ENCODE measurements around the gene LBH. TPM values are rescaled to one million over a fixed set of nuclear protein-coding genes. Genes with fewer than 3 reads are reported as not detected.

The LBH gene
- total and polyA plus RNA-seq, 4 donors: 22.9 to 133 (median 81.3) TPM

GRCh38 chr2:30273574-30273929 lies 42.2 kb downstream of the LBH start:
- Histone ChIP-seq H3K4me3 (no peak overlapping the region), H3K27ac (ENCODE audit: low read depth in 1 of 2, low read length in 1 of 2) (no peak overlapping the region), H3K27me3 (ENCODE audit: control insufficient read depth in 3 of 3, insufficient read depth in 3 of 3, low read length in 2 of 3) (no peaks in the 10 kb centered on the region), H3K4me1 (ENCODE audit: control insufficient read depth in 5 of 5, insufficient read depth in 5 of 5, low read length in 5 of 5) (peaks cover 0 to 17% (median 7%) of the 10 kb centered on the region in 5 donors), H3K36me3 (ENCODE audit: control insufficient read depth in 4 of 4, insufficient read depth in 4 of 4, low read length in 4 of 4) (no peaks in the 10 kb centered on the region), H3K9me3 (ENCODE audit: control insufficient read depth in 4 of 4, insufficient read depth in 3 of 4, low read length in 3 of 4) (no peaks in the 10 kb centered on the region), H3K9ac (ENCODE audit: insufficient read depth in 1 of 2, low read length in 2 of 2) (no peak overlapping the region)
- no peak for TF ChIP-seq CTCF (IDR thresholded peaks at IDR 0.05; ENCODE audit: control extremely low read depth, extremely low read depth)
- DNase-seq (no peak), ATAC-seq (ENCODE audit: insufficient read depth, low FRiP score) (no peak)
- 87 to 95% methylated on average over 3 of the region's 3 CpGs for WGBS, 2 donors

- Histone ChIP-seq H3K27me3 (ENCODE audit: control insufficient read depth in 3 of 3, insufficient read depth in 3 of 3, low read length in 2 of 3) (no peaks in the 10 kb centered on the region), H3K4me1 (ENCODE audit: control insufficient read depth in 5 of 5, insufficient read depth in 5 of 5, low read length in 5 of 5) (peaks cover 0 to 17% (median 7%) of the 10 kb centered on the region in 5 donors), H3K36me3 (ENCODE audit: control insufficient read depth in 4 of 4, insufficient read depth in 4 of 4, low read length in 4 of 4) (no peaks in the 10 kb centered on the region), H3K9ac (ENCODE audit: insufficient read depth in 1 of 2, low read length in 2 of 2) (no peak overlapping the region), H3K9me3 (ENCODE audit: control insufficient read depth in 4 of 4, insufficient read depth in 3 of 4, low read length in 3 of 4) (no peaks in the 10 kb centered on the region), H3K4me3 (no peak overlapping the region), H3K27ac (ENCODE audit: low read depth in 1 of 2, low read length in 1 of 2) (no peak overlapping the region)
- TF ChIP-seq CTCF (IDR thresholded peaks at IDR 0.05; ENCODE audit: control extremely low read depth, extremely low read depth): no peak
- WGBS, 2 donors: 91% methylated on average over 3 of the region's 3 CpGs
- no peak for ATAC-seq (ENCODE audit: insufficient read depth, low FRiP score)
- no peak for DNase-seq
Measured at GRCh38 chr2:30275256-30275655, 43.9 kb downstream of the LBH start.

- ATAC-seq (ENCODE audit: insufficient read depth, low FRiP score): no peak
- WGBS, 2 donors: 67 to 84% methylated on average over 4 of the region's 4 CpGs
Measured at GRCh38 chr2:30276455-30276911, 45.1 kb downstream of the LBH start.

More at GRCh38 chr2:30276455-30276911, 45.1 kb downstream of the LBH start:
- Histone ChIP-seq H3K9me3 (ENCODE audit: control insufficient read depth in 4 of 4, insufficient read depth in 3 of 4, low read length in 3 of 4) (no peaks in the 10 kb centered on the region), H3K4me1 (ENCODE audit: control insufficient read depth in 5 of 5, insufficient read depth in 5 of 5, low read length in 5 of 5) (peaks cover 0 to 17% (median 7%) of the 10 kb centered on the region in 5 donors), H3K4me3 (no peak overlapping the region), H3K27ac (ENCODE audit: low read depth in 1 of 2, low read length in 1 of 2) (no peak overlapping the region), H3K27me3 (ENCODE audit: control insufficient read depth in 3 of 3, insufficient read depth in 3 of 3, low read length in 2 of 3) (no peaks in the 10 kb centered on the region), H3K36me3 (ENCODE audit: control insufficient read depth in 4 of 4, insufficient read depth in 4 of 4, low read length in 4 of 4) (no peaks in the 10 kb centered on the region), H3K9ac (ENCODE audit: insufficient read depth in 1 of 2, low read length in 2 of 2) (no peak overlapping the region)
- no peak for DNase-seq
- TF ChIP-seq CTCF (IDR thresholded peaks at IDR 0.05; ENCODE audit: control extremely low read depth, extremely low read depth): no peak
